ENCODE results near the gene NECTIN2.

- TF ChIP-seq GATA3 (IDR thresholded peaks at IDR 0.05; ENCODE audit: low read depth, low read length), result no peak
- no peak for TF ChIP-seq GATA2 (IDR thresholded peaks at IDR 0.05; ENCODE audit: low read depth, low read length)
Observed at GRCh38 chr19:44845286-44845611, 848 bp upstream of the NECTIN2 start.

Measured in SH-SY5Y (cell line).